ENCODE results near the gene TIMM44.

TIMM44 gene

DNA sequence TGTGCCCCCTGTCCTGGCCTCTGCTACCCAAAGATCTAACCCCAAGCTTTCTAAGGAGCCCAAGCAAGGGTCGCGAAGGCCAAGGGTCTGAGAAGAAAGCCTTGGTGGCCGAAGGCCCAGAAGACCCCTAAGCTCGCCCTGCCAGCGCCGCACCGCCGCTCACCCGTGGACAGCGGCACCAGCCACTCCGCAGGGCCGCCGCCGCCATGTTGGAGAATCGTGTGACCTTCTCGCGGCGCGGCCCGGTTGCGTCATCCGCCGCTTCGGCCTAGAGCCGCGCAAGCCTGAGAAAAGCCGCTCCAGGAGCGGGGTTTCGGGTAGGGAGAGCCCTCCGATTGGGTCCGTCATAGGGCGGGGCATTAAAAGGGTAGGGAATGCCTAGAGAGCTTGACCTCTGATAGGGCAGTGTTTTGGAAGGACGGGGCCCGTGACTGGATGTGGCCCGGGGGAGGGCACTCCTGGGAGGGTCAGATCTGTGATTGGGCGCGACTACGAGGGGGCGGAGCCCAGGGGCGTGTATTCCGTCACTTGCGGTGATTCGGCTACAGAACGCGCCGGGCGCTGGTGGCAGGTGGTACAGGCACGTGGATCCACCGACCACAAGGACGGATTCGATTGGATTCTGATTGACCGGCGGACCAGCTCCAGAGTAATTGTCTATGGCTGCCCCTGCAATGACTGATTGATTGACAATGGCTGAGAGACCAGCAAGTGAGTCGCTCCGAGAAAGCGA, at the start of gene TIMM44:
TSS of gene TIMM44 (minus strand) at position 223 of the 733 bp plus-strand sequence. CDS start at position 208, 15 bp downstream.
- Histone ChIP-seq H3K9me3 (ENCODE audit: control insufficient read depth in 1 of 2, low read length in 2 of 2) (no peaks in the 10 kb centered on the region), H3K4me3 (ENCODE audit: low read depth in 1 of 2, low read length in 2 of 2) (peak within 1 kb of the TSS; percentile 85 to 95)

DNA sequence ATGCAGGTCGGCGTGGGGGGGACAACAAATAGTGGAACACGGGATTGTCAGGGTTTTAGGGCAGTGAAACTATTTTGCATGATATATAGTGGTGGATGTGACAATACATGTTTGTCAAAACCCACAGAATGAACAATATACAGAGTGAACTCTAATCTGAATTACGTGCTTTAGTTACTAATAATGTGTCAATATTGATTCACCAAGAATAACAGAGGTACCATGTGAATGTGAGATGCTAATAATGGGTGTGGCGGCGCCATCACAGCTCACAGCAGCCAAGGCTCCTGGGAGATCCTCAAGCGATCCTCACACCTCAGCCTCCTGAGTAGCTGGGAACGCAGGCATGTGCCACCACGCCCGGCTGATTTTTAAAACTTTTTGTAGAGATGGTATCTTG, 49.1 kb upstream of the TIMM44 start:
- Histone ChIP-seq H3K4me1 (ENCODE audit: control insufficient read depth in 1 of 2, insufficient read depth in 2 of 2, low read length in 2 of 2) (peaks cover 0 to 6% of the 10 kb centered on the region in 2 donors), H3K4me3 (ENCODE audit: low read depth in 1 of 2, low read length in 2 of 2) (no peak overlapping the region), H3K36me3 (ENCODE audit: control insufficient read depth in 1 of 2, insufficient read depth in 2 of 2, low read length in 2 of 2) (peaks cover 36 to 38% of the 10 kb centered on the region in 2 donors), H3K9me3 (ENCODE audit: control insufficient read depth in 1 of 2, low read length in 2 of 2) (no peaks in the 10 kb centered on the region), H3K27ac (ENCODE audit: low read length) (no peak overlapping the region), H3K27me3 (ENCODE audit: low read depth, low read length) (no peaks in the 10 kb centered on the region)

More for the DNA sequence above, at the start of gene TIMM44:
- Histone ChIP-seq H3K27me3 (ENCODE audit: low read depth, low read length) (no peaks in the 10 kb centered on the region), H3K4me1 (ENCODE audit: control insufficient read depth in 1 of 2, insufficient read depth in 2 of 2, low read length in 2 of 2) (peaks cover 0 to 29% of the 10 kb centered on the region in 2 donors), H3K36me3 (ENCODE audit: control insufficient read depth in 1 of 2, insufficient read depth in 2 of 2, low read length in 2 of 2) (peaks cover 14 to 15% of the 10 kb centered on the region in 2 donors), H3K27ac (ENCODE audit: low read length) (peak within 1 kb of the TSS; percentile 95)

DNA sequence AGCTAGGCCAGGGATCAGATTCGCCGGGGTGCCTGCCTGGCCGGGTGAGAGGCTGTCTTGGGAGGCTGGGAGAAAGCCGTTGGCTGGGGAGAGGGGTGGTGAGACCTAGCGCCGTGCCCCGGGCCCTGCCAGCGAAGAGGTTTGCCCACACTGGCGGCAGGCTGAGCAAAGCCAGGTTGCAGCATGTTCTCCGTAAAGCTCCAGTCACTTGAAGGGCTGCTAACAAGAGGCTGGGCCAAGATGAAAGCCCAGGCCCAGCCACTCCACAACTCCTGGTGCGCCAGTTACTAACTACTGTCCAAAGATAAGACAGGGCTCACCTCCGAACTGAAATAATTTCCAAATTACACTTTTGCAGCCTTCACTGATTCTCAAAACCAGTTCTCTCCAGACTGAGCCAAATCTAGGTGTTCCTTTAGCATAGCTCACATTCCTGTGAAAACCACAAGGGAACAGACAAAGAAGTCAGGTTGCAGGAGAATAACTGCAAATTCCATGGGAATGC, 45.7 kb upstream of the TIMM44 start:
- peaks cover 58 to 68% of the 10 kb centered on the region in 2 donors for H3K36me3 ChIP-seq (ENCODE audit: control insufficient read depth in 1 of 2, insufficient read depth in 2 of 2, low read length in 2 of 2)
- H3K4me1 ChIP-seq (ENCODE audit: control insufficient read depth in 1 of 2, insufficient read depth in 2 of 2, low read length in 2 of 2): peaks cover 0 to 16% of the 10 kb centered on the region in 2 donors
- H3K27ac ChIP-seq (ENCODE audit: low read length): no peak overlapping the region
- no peaks in the 10 kb centered on the region for H3K27me3 ChIP-seq (ENCODE audit: low read depth, low read length)
- H3K4me3 ChIP-seq (ENCODE audit: low read depth in 1 of 2, low read length in 2 of 2): no peak overlapping the region
- H3K9me3 ChIP-seq (ENCODE audit: control insufficient read depth in 1 of 2, low read length in 2 of 2): no peaks in the 10 kb centered on the region

DNA sequence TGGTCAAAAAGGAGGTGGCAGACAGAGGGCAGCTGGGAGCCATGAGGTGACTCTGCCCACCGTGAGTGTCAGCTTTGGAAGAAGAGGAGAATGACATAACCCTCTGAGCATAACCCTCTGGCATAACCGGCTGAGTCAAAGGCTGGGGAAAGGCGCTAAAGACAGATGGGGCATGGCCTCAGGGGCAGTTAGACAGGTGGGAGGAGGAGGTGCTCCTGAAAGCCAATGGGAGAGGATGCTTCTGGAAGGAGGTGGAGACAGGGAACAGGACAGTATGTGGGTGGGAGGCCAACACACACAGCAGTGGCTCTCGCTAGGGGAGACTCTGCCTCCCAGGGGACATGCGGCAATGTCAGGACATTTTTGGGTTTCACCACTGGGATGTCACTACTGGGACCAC, 44.8 kb upstream of the TIMM44 start:
- no peaks in the 10 kb centered on the region for H3K9me3 ChIP-seq (ENCODE audit: control insufficient read depth in 1 of 2, low read length in 2 of 2)
- H3K27ac ChIP-seq (ENCODE audit: low read length): no peak overlapping the region
- H3K4me3 ChIP-seq (ENCODE audit: low read depth in 1 of 2, low read length in 2 of 2): no peak overlapping the region
- H3K4me1 ChIP-seq (ENCODE audit: control insufficient read depth in 1 of 2, insufficient read depth in 2 of 2, low read length in 2 of 2): peaks cover 0 to 12% of the 10 kb centered on the region in 2 donors
- no peaks in the 10 kb centered on the region for H3K27me3 ChIP-seq (ENCODE audit: low read depth, low read length)
- peaks cover 65 to 75% of the 10 kb centered on the region in 2 donors for H3K36me3 ChIP-seq (ENCODE audit: control insufficient read depth in 1 of 2, insufficient read depth in 2 of 2, low read length in 2 of 2)

DNA sequence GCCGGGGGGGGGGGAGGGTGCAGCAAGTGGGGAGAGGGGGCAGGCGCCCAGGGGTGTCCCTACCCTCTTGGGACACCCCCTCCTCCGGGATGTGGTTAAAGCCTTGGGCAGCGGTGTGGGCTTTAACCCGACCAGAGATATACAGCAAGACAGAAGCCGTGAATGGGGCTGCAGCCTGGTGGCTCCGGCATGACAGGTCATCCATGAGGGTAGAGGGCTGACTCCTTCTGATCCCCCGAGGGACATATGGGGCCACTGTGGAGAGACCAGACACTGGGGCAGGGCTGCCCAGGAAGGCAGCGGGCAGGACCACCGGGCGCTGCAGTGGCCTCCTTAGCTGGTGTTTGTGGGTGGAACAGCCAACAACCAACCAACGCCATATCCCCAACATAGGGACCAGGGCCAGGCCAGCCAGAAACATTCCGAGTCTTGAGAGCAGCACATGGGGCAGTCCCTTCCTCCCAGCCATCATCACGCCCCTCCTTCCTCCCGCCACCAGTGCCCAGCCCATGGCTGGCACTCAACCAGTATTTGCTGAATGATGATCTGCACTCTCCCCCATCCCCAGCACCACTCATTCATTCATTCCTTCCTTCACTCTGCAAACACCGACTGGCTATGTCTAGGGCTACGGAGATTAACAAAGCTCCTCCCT, 43.8 kb upstream of the TIMM44 start:
- H3K27ac ChIP-seq (ENCODE audit: low read length): no peak overlapping the region
- peaks cover 74 to 78% of the 10 kb centered on the region in 2 donors for H3K36me3 ChIP-seq (ENCODE audit: control insufficient read depth in 1 of 2, insufficient read depth in 2 of 2, low read length in 2 of 2)
- H3K9me3 ChIP-seq (ENCODE audit: control insufficient read depth in 1 of 2, low read length in 2 of 2): no peaks in the 10 kb centered on the region
- H3K4me3 ChIP-seq (ENCODE audit: low read depth in 1 of 2, low read length in 2 of 2): no peak overlapping the region
- no peaks in the 10 kb centered on the region for H3K27me3 ChIP-seq (ENCODE audit: low read depth, low read length)
- H3K4me1 ChIP-seq (ENCODE audit: control insufficient read depth in 1 of 2, insufficient read depth in 2 of 2, low read length in 2 of 2): peaks cover 0 to 12% of the 10 kb centered on the region in 2 donors

DNA sequence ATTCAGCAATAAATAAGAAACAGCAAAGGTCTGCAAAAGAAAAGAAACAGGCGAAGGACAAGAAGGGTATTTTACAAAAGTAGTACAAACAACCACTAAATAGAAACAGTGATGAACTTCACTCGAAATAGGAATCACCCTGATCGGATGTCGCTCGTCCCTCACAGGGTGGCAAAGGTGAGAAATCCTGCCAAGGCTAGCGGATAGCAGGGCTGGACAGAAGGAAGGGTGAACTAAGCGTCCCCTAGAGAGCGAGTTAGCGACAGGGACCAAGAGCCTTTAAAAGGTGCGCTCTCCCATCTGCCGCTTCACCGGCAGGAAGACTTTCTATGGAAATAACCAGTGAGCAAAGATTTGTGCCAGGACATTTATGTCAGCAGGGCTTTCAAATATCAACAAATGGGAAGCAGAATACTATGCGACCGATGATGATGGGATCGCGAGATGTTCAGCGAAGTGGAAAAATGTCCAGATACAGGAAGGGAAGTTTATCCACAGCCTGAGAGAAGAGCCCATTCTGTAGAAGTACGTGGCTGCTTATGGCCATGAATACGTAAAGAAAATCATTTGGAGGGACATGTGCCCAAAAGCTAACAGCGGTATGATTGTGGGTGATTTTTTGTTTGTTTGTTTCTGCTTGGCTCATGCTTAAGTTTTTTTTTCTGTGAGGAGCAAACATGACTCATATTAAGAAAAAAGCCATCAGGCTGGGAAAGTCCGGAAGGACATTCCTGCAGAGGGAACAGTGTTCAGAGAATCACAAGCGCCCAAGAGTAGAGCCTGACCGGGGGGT, 43.1 kb upstream of the TIMM44 start:
- H3K4me1 ChIP-seq (ENCODE audit: control insufficient read depth in 1 of 2, insufficient read depth in 2 of 2, low read length in 2 of 2): peaks cover 0 to 12% of the 10 kb centered on the region in 2 donors
- H3K27ac ChIP-seq (ENCODE audit: low read length): no peak overlapping the region
- peaks cover 73 to 84% of the 10 kb centered on the region in 2 donors for H3K36me3 ChIP-seq (ENCODE audit: control insufficient read depth in 1 of 2, insufficient read depth in 2 of 2, low read length in 2 of 2)
- no peaks in the 10 kb centered on the region for H3K9me3 ChIP-seq (ENCODE audit: control insufficient read depth in 1 of 2, low read length in 2 of 2)
- H3K4me3 ChIP-seq (ENCODE audit: low read depth in 1 of 2, low read length in 2 of 2): no peak overlapping the region
- H3K27me3 ChIP-seq (ENCODE audit: low read depth, low read length): no peaks in the 10 kb centered on the region

GRCh38 chr19:7985481-7985911, 42.0 kb upstream of the TIMM44 start:
- peaks cover 69 to 80% of the 10 kb centered on the region in 2 donors for H3K36me3 ChIP-seq (ENCODE audit: control insufficient read depth in 1 of 2, insufficient read depth in 2 of 2, low read length in 2 of 2)
- no peak overlapping the region for H3K4me3 ChIP-seq (ENCODE audit: low read depth in 1 of 2, low read length in 2 of 2)
- no peaks in the 10 kb centered on the region for H3K27me3 ChIP-seq (ENCODE audit: low read depth, low read length)
- no peaks in the 10 kb centered on the region for H3K9me3 ChIP-seq (ENCODE audit: control insufficient read depth in 1 of 2, low read length in 2 of 2)
- peaks cover 0 to 12% of the 10 kb centered on the region in 2 donors for H3K4me1 ChIP-seq (ENCODE audit: control insufficient read depth in 1 of 2, insufficient read depth in 2 of 2, low read length in 2 of 2)
- no peak overlapping the region for H3K27ac ChIP-seq (ENCODE audit: low read length)

DNA sequence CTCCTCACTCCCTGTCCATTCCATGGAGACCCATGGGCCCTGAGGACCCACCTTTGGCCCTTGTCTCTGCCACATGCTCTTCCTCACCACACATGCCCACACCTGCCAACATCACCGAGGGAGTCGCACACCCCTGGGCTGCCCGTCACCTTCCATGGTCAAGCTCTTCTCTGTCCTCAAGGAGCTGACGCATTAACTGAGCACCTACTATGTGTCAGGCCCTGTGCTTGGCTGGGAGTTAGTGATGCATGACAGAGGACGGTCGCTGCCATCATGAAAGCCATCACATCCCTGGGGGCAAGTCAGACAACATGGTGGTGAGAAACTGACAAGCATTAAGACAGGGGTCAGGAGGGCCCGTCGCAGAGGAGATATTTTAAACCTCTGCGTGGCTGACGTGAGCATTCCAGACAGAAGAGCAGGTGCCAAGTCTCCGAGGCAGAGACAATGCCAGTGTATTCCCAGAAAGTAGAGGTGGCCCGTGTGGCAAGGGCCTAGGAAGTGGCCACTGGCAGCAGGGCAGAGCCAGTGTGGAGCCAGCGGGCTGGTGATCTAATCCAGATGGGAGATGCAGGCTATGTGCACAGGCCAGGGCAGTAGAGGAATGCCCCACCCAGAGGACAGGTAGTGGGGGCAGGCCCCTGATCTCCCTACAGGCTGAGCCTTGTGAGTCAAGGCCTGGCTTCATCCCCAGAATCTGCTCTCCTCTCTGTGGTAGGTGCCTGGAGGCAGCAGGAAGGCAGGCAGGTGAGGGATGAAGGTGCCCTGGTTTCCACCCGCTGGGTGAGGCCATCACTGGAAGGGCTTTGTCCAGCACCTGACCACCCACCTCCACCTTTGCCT, 40.8 kb upstream of the TIMM44 start:
- H3K4me3 ChIP-seq (ENCODE audit: low read depth in 1 of 2, low read length in 2 of 2): no peak overlapping the region
- H3K27ac ChIP-seq (ENCODE audit: low read length): no peak overlapping the region
- H3K36me3 ChIP-seq (ENCODE audit: control insufficient read depth in 1 of 2, insufficient read depth in 2 of 2, low read length in 2 of 2): peaks cover 64 to 82% of the 10 kb centered on the region in 2 donors
- peaks cover 0 to 12% of the 10 kb centered on the region in 2 donors for H3K4me1 ChIP-seq (ENCODE audit: control insufficient read depth in 1 of 2, insufficient read depth in 2 of 2, low read length in 2 of 2)
- no peaks in the 10 kb centered on the region for H3K27me3 ChIP-seq (ENCODE audit: low read depth, low read length)
- no peaks in the 10 kb centered on the region for H3K9me3 ChIP-seq (ENCODE audit: control insufficient read depth in 1 of 2, low read length in 2 of 2)

DNA sequence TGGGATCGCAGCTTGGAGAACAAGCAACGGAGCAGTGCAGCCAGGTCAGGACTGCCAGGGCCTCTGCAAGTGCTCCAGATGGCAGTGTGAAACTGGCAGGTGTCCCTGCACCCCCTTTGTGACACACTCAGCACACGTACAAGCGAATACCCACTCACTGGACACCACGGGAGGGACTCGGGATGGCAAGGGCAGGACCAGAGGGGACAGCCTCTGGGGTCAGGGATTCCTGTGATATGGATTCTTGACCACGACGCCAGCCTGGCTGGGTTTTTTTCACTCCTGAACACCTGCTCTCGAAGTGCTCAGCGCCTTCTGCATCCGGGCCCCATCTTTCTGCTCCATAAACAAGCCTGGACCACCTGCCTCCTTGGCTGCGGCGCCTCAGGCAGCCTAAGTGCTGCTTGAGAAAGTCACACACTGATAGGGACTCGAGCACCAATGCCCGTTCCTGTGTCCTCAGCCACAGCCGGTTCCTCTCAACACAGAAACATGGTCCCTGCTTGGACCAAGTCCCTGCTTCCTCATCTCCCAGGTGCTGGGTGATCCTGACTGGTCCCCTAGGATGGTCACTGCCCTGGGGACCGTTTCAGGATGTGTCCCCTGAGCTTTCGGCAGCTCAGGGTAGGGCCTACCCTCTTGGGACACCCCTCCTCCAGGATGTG, 40.0 kb upstream of the TIMM44 start:
- Histone ChIP-seq H3K9me3 (ENCODE audit: control insufficient read depth in 1 of 2, low read length in 2 of 2) (no peaks in the 10 kb centered on the region), H3K4me3 (ENCODE audit: low read depth in 1 of 2, low read length in 2 of 2) (no peak overlapping the region), H3K27ac (ENCODE audit: low read length) (peak overlapping the region; percentile 36), H3K27me3 (ENCODE audit: low read depth, low read length) (no peaks in the 10 kb centered on the region), H3K4me1 (ENCODE audit: control insufficient read depth in 1 of 2, insufficient read depth in 2 of 2, low read length in 2 of 2) (peaks cover 0 to 12% of the 10 kb centered on the region in 2 donors), H3K36me3 (ENCODE audit: control insufficient read depth in 1 of 2, insufficient read depth in 2 of 2, low read length in 2 of 2) (peaks cover 56 to 82% of the 10 kb centered on the region in 2 donors)

DNA sequence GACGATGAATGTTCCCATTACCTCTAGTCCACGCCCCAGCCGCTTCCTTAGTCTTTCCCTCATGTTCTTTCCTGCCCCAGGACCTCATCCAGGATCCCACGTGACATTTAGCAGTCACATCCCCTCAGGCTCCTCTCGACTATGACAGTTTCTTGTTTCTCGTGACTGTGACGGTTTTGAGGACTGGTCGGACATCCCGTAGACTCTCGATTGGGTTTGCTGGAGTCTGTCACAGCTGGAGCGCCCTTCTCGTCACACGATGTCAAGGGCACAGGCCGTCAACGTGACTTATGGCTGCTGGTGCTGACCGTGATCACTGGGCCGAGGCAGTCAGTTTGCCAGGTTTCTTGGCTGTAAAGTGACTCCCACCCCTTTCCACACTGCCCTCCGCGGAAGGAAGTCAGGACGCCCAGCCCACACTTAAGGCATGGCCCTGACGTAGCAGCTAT, 39.2 kb upstream of the TIMM44 start:
- H3K27me3 ChIP-seq (ENCODE audit: low read depth, low read length): no peaks in the 10 kb centered on the region
- H3K9me3 ChIP-seq (ENCODE audit: control insufficient read depth in 1 of 2, low read length in 2 of 2): no peaks in the 10 kb centered on the region
- H3K4me3 ChIP-seq (ENCODE audit: low read depth in 1 of 2, low read length in 2 of 2): no peak overlapping the region
- H3K27ac ChIP-seq (ENCODE audit: low read length): peak overlapping the region; percentile 36
- peaks cover 0 to 12% of the 10 kb centered on the region in 2 donors for H3K4me1 ChIP-seq (ENCODE audit: control insufficient read depth in 1 of 2, insufficient read depth in 2 of 2, low read length in 2 of 2)
- peaks cover 55 to 79% of the 10 kb centered on the region in 2 donors for H3K36me3 ChIP-seq (ENCODE audit: control insufficient read depth in 1 of 2, insufficient read depth in 2 of 2, low read length in 2 of 2)

Measured in muscle layer of duodenum (tissue), 2 donors.